Measurements from ENCODE around the gene ROPN1L.

GRCh38 chr5:10477943-10478342, 36.3 kb downstream of the ROPN1L start:
- TF ChIP-seq EZH2phosphoT487 (conservative IDR thresholded peaks at IDR 0.05; ENCODE audit: low read length) (no peak), CTCF (IDR thresholded peaks at IDR 0.05; ENCODE audit: insufficient read depth, low read length, poor library complexity, severe bottlenecking) (no peak)
